Prostate gland (tissue), 2 donors: ENCODE measurements around the gene PACS1. TPM values are rescaled to one million over a fixed set of nuclear protein-coding genes. Genes with fewer than 3 reads are reported as not detected.

Experiments
- DNase-seq: peaks from one replicate; pipeline ENCODE4 v3.0.0-alpha.2; 2019; ENCODE audit warnings: low spot score
- H3K27ac ChIP-seq, 2 donors: fragments of 200-600 bp; sonication (generic); 2 replicates each; pipeline ENCODE4 v1.5.1; 2017 to 2019
- H3K27me3 ChIP-seq: fragments of 200-600 bp; sonication (generic); replicated peaks from 2 replicates; pipeline ENCODE4 v1.5.1; 2019; ENCODE audit not compliant: insufficient read depth
- H3K36me3 ChIP-seq, 2 donors: fragments of 200-600 bp; sonication (generic); 1 replicate in 1 of 2; 2 replicates in 1 of 2; pipeline versions ENCODE4 v1.5.1 to v1.8.1; 2017 to 2019
- H3K4me1 ChIP-seq: fragments of 200-600 bp; sonication (generic); replicated peaks from 2 replicates; pipeline ENCODE4 v1.5.1; 2019
- H3K4me3 ChIP-seq, 2 donors: fragments of 200-600 bp; sonication (generic); 2 replicates each; pipeline ENCODE4 v1.5.1; 2017 to 2019
- H3K9me3 ChIP-seq: fragments of 200-600 bp; sonication (generic); 2 replicates; pipeline ENCODE4 v1.5.1; 2017
- CTCF ChIP-seq, 4 experiments: fragments of 200-600 bp in 2 of 4; fragments of 450-650 bp in 2 of 4; sonication (generic) in 2 of 4; IDR thresholded peaks; 1 replicate in 3 of 4; 2 replicates in 1 of 4; pipeline ENCODE4 v1.5.1; 2016 to 2019; ENCODE audit warnings: antibody characterized with exemption in 4 of 4, mild to moderate bottlenecking in 2 of 4, moderate library complexity in 2 of 4
- POLR2A ChIP-seq: fragments of 450-650 bp; IDR thresholded peaks from one replicate; pipeline ENCODE4 v1.6.1; 2016; ENCODE audit warnings: antibody characterized with exemption, mild to moderate bottlenecking
- POLR2AphosphoS5 ChIP-seq: sonication (generic); formaldehyde crosslinking; IDR thresholded peaks from one replicate; pipeline ENCODE4 v1.6.1; 2017; ENCODE audit warnings: antibody characterized with exemption
- WGBS: methylation state at CpG from one replicate; pipeline ENCODE4 v1.1.5; 2018; 5-methylcytosine and 5-hydroxymethylcytosine counted together
- intact Hi-C: fragments of 100-400 bp; cut with DNase I; formaldehyde crosslinking; loops from one replicate; pipeline ENCODE4 v1.14.2; 2022
- total RNA-seq, 2 donors: library from RNA; depleted of rRNA; stranded (reverse); fragments of >200 nt; gene quantifications; one replicate each; pipeline ENCODE4 v1.1.0, GENCODE V29; 2016

Gene PACS1
- total RNA-seq, 2 donors from 2014 or later: 51.9 to 107 TPM

- H3K36me3 ChIP-seq: no peaks in the 10 kb centered on the region
- H3K4me3 ChIP-seq: no peak overlapping the region
- no peaks in the 10 kb centered on the region for H3K27me3 ChIP-seq
- H3K9me3 ChIP-seq: no peaks in the 10 kb centered on the region
- DNase-seq: no peak
- TF ChIP-seq POLR2AphosphoS5 (no peak), CTCF (IDR thresholded peaks at IDR 0.05) (no peak), POLR2A (no peak)
- H3K27ac ChIP-seq: no peak overlapping the region
- intact Hi-C loops: no loop called here
- H3K4me1 ChIP-seq: no peaks in the 10 kb centered on the region
- 96% methylated on average over 81 of the region's 81 CpGs for WGBS
Measured at GRCh38 chr11:66042227-66042995, 27.7 kb upstream of the PACS1 start.

GRCh38 chr11:66042996-66043906, 26.8 kb upstream of the PACS1 start:
- H3K4me1 ChIP-seq: no peaks in the 10 kb centered on the region
- no peaks in the 10 kb centered on the region for H3K9me3 ChIP-seq
- WGBS: 96% methylated on average over 88 of the region's 88 CpGs
- TF ChIP-seq POLR2AphosphoS5: no peak
- TF ChIP-seq POLR2A: no peak
- TF ChIP-seq CTCF (IDR thresholded peaks at IDR 0.05): no peak
- no peaks in the 10 kb centered on the region for H3K27me3 ChIP-seq
- intact Hi-C loops: no loop called here
- no peak overlapping the region for H3K27ac ChIP-seq
- no peak for DNase-seq
- H3K36me3 ChIP-seq: no peaks in the 10 kb centered on the region
- no peak overlapping the region for H3K4me3 ChIP-seq

- Histone ChIP-seq H3K4me1 (peaks cover 4% of the 10 kb centered on the region), H3K27ac (no peak overlapping the region), H3K36me3 (no peaks in the 10 kb centered on the region), H3K9me3 (no peaks in the 10 kb centered on the region), H3K27me3 (no peaks in the 10 kb centered on the region), H3K4me3 (no peak overlapping the region)
- no peak for TF ChIP-seq POLR2AphosphoS5
- TF ChIP-seq CTCF (IDR thresholded peaks at IDR 0.05): no peak
- no peak for TF ChIP-seq POLR2A
- 72% methylated on average over 6 of the region's 6 CpGs for WGBS
- no peak for DNase-seq
- intact Hi-C loops: no loop called here
Measured at GRCh38 chr11:66044757-66045156, 25.3 kb upstream of the PACS1 start.

GRCh38 chr11:66045177-66045639, 24.9 kb upstream of the PACS1 start:
- TF ChIP-seq CTCF (IDR thresholded peaks at IDR 0.05): peak; percentile 72 to 86 (median 74)
- no peak for TF ChIP-seq POLR2A
- TF ChIP-seq POLR2AphosphoS5: peak; percentile 35
- Histone ChIP-seq H3K27me3 (no peaks in the 10 kb centered on the region), H3K4me3 (no peak overlapping the region), H3K27ac (no peak overlapping the region), H3K36me3 (no peaks in the 10 kb centered on the region), H3K4me1 (peaks cover 4% of the 10 kb centered on the region), H3K9me3 (no peaks in the 10 kb centered on the region)
- intact Hi-C loops: no loop called here
- WGBS: 12% methylated on average over 10 of the region's 11 CpGs
- peak; percentile 61 for DNase-seq
